ENCODE results near the gene ADAMTS13. TPM values are rescaled to one million over a fixed set of nuclear protein-coding genes. Genes with fewer than 3 reads are reported as not detected.

ADAMTS13 gene
- total RNA-seq, 2 experiments from 2014 or later, result 0.89 to 1.4 TPM

Other genes starting within 250 kb of the ADAMTS13 start
- not detected for gene OBP2B, start 213.1 kb upstream of the ADAMTS13 start, total RNA-seq
- gene ABO, start 147.2 kb upstream of the ADAMTS13 start, total RNA-seq, result not detected
- gene SURF6, start 86.2 kb upstream of the ADAMTS13 start, total RNA-seq, result 10 to 100 TPM; 33.0 to 34.2 TPM
- 10 to 100 TPM; 42.5 to 43.3 TPM for gene MED22, start 74.2 kb upstream of the ADAMTS13 start, total RNA-seq
- gene RPL7A, start 74.1 kb upstream of the ADAMTS13 start, total RNA-seq, result 1,000 to 10,000 TPM; 3,102 to 3,168 TPM
- gene SURF1, start 65.9 kb upstream of the ADAMTS13 start, total RNA-seq, result 10 to 100 TPM; 31.6 to 31.9 TPM
- gene SURF2, start 65.8 kb upstream of the ADAMTS13 start, total RNA-seq, result 10 to 100 TPM; 29.7 to 30.9 TPM
- gene SURF4, start 46.3 kb upstream of the ADAMTS13 start, total RNA-seq, result 100 to 1,000 TPM; 260 to 276 TPM
- gene STKLD1, start 46.0 kb upstream of the ADAMTS13 start, total RNA-seq, result under 1 TPM; 0.21 to 0.65 TPM
- gene REXO4, start 4.4 kb upstream of the ADAMTS13 start, total RNA-seq, result 10 to 100 TPM; 49.5 to 52.0 TPM
- gene CACFD1, start 37.6 kb downstream of the ADAMTS13 start, total RNA-seq, result under 1 TPM; 0.90 to 0.97 TPM
- 10 to 100 TPM; 14.3 to 14.4 TPM for gene SLC2A6, start 56.7 kb downstream of the ADAMTS13 start, total RNA-seq
- not detected for gene MYMK, start 102.6 kb downstream of the ADAMTS13 start, total RNA-seq
- under 1 TPM in 1 of 2 experiments, not detected in 1; 0.04 TPM for gene ADAMTSL2, start 112.3 kb downstream of the ADAMTS13 start, total RNA-seq
- gene FAM163B, start 187.0 kb downstream of the ADAMTS13 start, total RNA-seq, result not detected
- gene DBH, start 214.0 kb downstream of the ADAMTS13 start, total RNA-seq, result not detected